A549 (cell line): ENCODE results near the gene COASY. TPM values are rescaled to one million over a fixed set of nuclear protein-coding genes. Genes with fewer than 3 reads are reported as not detected.

Experiments
- ATAC-seq, 2 experiments: fragments of 200-7000 bp in 1 of 2; fragments of >200 bp in 1 of 2; cut with Nextera tagmentation in 1 of 2; cut with Tn5 transposase in 1 of 2; 3 replicates each; pipeline versions ENCODE4 v1.8.0 to v1.9.1; 2018 to 2020; ENCODE audit warnings: mild to moderate bottlenecking in 1 of 2, moderate library complexity in 1 of 2
- CTCF ChIA-PET: fragments of 300-600 bp; sonication (Branson Sonifier 250); formaldehyde crosslinking; extraction: SDS; loops from one replicate; lab custom pipeline; 2021; ENCODE audit warnings: antibody characterized with exemption, inconsistent platforms; lab: Yijun Ruan, JAX
- POLR2A ChIA-PET: fragments of 350-600 bp; formaldehyde crosslinking; extraction: SDS; loops from one replicate; lab custom pipeline; 2021; ENCODE audit warnings: antibody characterized with exemption, inconsistent platforms; lab: Yijun Ruan, JAX
- DNase-seq, 2 experiments: peaks; one replicate each; pipeline versions ENCODE4 v3.0.0 to v3.0.0-alpha.2; 2011 to 2016; ENCODE audit warnings: low read depth in 1 of 2, low spot score in 1 of 2
- FAIRE-seq: peaks from 2 replicates; lab custom pipeline; 2011; peaks lifted over from hg19 to GRCh38; lab: Jason Lieb, UNC
- H3K27ac ChIP-seq, 2 experiments: fragments of >200 bp; sonication (Bioruptor Twin); formaldehyde crosslinking; 3 replicates each; pipeline ENCODE4 v1.5.1; 2016 to 2017
- H3K4me1 ChIP-seq: fragments of >200 bp; sonication (Bioruptor Twin); formaldehyde crosslinking; 3 replicates; pipeline ENCODE4 v1.6.1; 2016
- H3K4me2 ChIP-seq: fragments of >200 bp; sonication (Bioruptor Twin); formaldehyde crosslinking; 3 replicates; pipeline ENCODE4 v1.6.1; 2016
- H3K4me3 ChIP-seq: fragments of >200 bp; sonication (Bioruptor Twin); formaldehyde crosslinking; 3 replicates; pipeline ENCODE4 v1.5.1; 2016
- H3K9me3 ChIP-seq: fragments of >200 bp; sonication (Bioruptor Twin); formaldehyde crosslinking; 3 replicates; pipeline ENCODE4 v1.6.1; 2016
- ATOH8 ChIP-seq: fragments of 250-450 bp; sonication (Bioruptor Pico); IDR thresholded peaks from 2 replicates; pipeline ENCODE4 v1.5.0; 2020; ENCODE audit warnings: low read depth, mild to moderate bottlenecking, moderate library complexity
- BCL3 ChIP-seq: fragments of >200 bp; sonication (Bioruptor Twin); formaldehyde crosslinking; IDR thresholded peaks from 3 replicates; pipeline ENCODE4 v1.6.1; 2016
- CEBPB ChIP-seq, 2 experiments: fragments of >200 bp in 1 of 2; sonication (Bioruptor Twin) in 1 of 2; formaldehyde crosslinking in 1 of 2; IDR thresholded peaks; 2 replicates each; pipeline ENCODE4 v1.6.1; 2012 to 2016
- CHD4 ChIP-seq: fragments of 200-600 bp; sonication (generic); IDR thresholded peaks from 2 replicates; pipeline ENCODE4 v1.6.1; 2016; ENCODE audit warnings: antibody characterized with exemption, mild to moderate bottlenecking, borderline replicate concordance
- EHF ChIP-seq: fragments of 250-450 bp; sonication (Bioruptor Pico); IDR thresholded peaks from 2 replicates; pipeline ENCODE4 v1.5.0; 2020; ENCODE audit warnings: mild to moderate bottlenecking
- EHMT2 ChIP-seq: fragments of 200-600 bp; sonication (generic); IDR thresholded peaks from 2 replicates; pipeline ENCODE4 v1.6.1; 2016; ENCODE audit warnings: antibody characterized with exemption, low read depth, mild to moderate bottlenecking, moderate library complexity
- ESRRA ChIP-seq: fragments of 150-350 bp; IDR thresholded peaks from 2 replicates; pipeline ENCODE4 v1.6.1; 2014; ENCODE audit warnings: mild to moderate bottlenecking, low read length, borderline replicate concordance
- FOSB ChIP-seq: fragments of 250-450 bp; sonication (Bioruptor Pico); IDR thresholded peaks from 2 replicates; pipeline ENCODE4 v1.5.0; 2020; ENCODE audit warnings: mild to moderate bottlenecking, moderate library complexity
- FOXS1 ChIP-seq: fragments of 250-450 bp; sonication (Bioruptor Pico); IDR thresholded peaks from 2 replicates; pipeline ENCODE4 v1.5.0; 2020; ENCODE audit warnings: mild to moderate bottlenecking, moderate library complexity
- HDAC2 ChIP-seq: fragments of 200-600 bp; sonication (generic); IDR thresholded peaks from 2 replicates; pipeline ENCODE4 v1.6.1; 2016
- HES2 ChIP-seq: fragments of >200 bp; sonication (Bioruptor Twin); formaldehyde crosslinking; IDR thresholded peaks from 2 replicates; pipeline ENCODE4 v1.6.1; 2016
- HEYL ChIP-seq: fragments of 250-450 bp; sonication (Bioruptor Pico); IDR thresholded peaks from 2 replicates; pipeline ENCODE4 v1.8.0; 2021; ENCODE audit warnings: mild to moderate bottlenecking, moderate library complexity
- HMGXB4 ChIP-seq: fragments of 250-450 bp; sonication (Bioruptor Pico); IDR thresholded peaks from 2 replicates; pipeline ENCODE4 v1.5.0; 2021; ENCODE audit warnings: mild to moderate bottlenecking, moderate library complexity, borderline replicate concordance
- HOXB13 ChIP-seq: fragments of 250-450 bp; sonication (Bioruptor Pico); IDR thresholded peaks from 2 replicates; pipeline ENCODE4 v1.5.0; 2020; ENCODE audit warnings: low read depth, mild to moderate bottlenecking, moderate library complexity
- HOXB5 ChIP-seq: fragments of 250-450 bp; sonication (Bioruptor Pico); IDR thresholded peaks from 2 replicates; pipeline ENCODE4 v1.5.0; 2020; ENCODE audit warnings: mild to moderate bottlenecking, moderate library complexity
- JUN ChIP-seq, 2 experiments: fragments of >200 bp; sonication (Bioruptor Twin); formaldehyde crosslinking; IDR thresholded peaks; 2 replicates in 1 of 2; 3 replicates in 1 of 2; pipeline ENCODE4 v1.6.1; 2016 to 2017
- MAZ ChIP-seq: fragments of 150-350 bp; IDR thresholded peaks from 2 replicates; pipeline ENCODE4 v1.6.1; 2014; ENCODE audit warnings: antibody characterized with exemption, low read depth, low read length, borderline replicate concordance
- NPAS2 ChIP-seq: fragments of 250-450 bp; sonication (Bioruptor Pico); IDR thresholded peaks from 2 replicates; pipeline ENCODE4 v1.8.0; 2022; ENCODE audit warnings: mild to moderate bottlenecking, moderate library complexity, borderline replicate concordance
- PHF8 ChIP-seq: fragments of 200-600 bp; sonication (generic); IDR thresholded peaks from 2 replicates; pipeline ENCODE4 v1.6.1; 2016; ENCODE audit warnings: low read depth, mild to moderate bottlenecking, antibody characterized with exemption, moderate library complexity, borderline replicate concordance
- RNF2 ChIP-seq: fragments of 200-600 bp; sonication (generic); IDR thresholded peaks from 2 replicates; pipeline ENCODE4 v1.6.1; 2016; ENCODE audit warnings: low read depth, mild to moderate bottlenecking, antibody characterized with exemption, moderate library complexity, borderline replicate concordance
- SMC3 ChIP-seq: fragments of >200 bp; sonication (Bioruptor Twin); formaldehyde crosslinking; IDR thresholded peaks from 3 replicates; pipeline ENCODE4 v1.6.1; 2018; ENCODE audit warnings: inconsistent platforms
- SREBF2 ChIP-seq: fragments of 450-650 bp; IDR thresholded peaks from 2 replicates; pipeline ENCODE4 v1.6.1; 2014; ENCODE audit warnings: mild to moderate bottlenecking, moderate library complexity
- TP53 ChIP-seq: fragments of 250-450 bp; sonication (Bioruptor Pico); IDR thresholded peaks from 2 replicates; pipeline ENCODE4 v1.5.0; 2021; ENCODE audit warnings: mild to moderate bottlenecking, moderate library complexity
- USF2 ChIP-seq: fragments of 450-650 bp; IDR thresholded peaks from 2 replicates; pipeline ENCODE4 v1.6.1; 2014; ENCODE audit warnings: antibody characterized with exemption
- ZC3H11A ChIP-seq: fragments of 450-650 bp; IDR thresholded peaks from 2 replicates; pipeline ENCODE4 v1.6.1; 2014; ENCODE audit warnings: antibody characterized with exemption, mild to moderate bottlenecking
- ZFP36 ChIP-seq: fragments of 450-650 bp; IDR thresholded peaks from 2 replicates; pipeline ENCODE4 v1.6.1; 2014; ENCODE audit warnings: borderline replicate concordance; ENCODE audit not compliant: partially characterized antibody
- WGBS: methylation state at CpG from one replicate; pipeline ENCODE4 v1.1.6; 2017; ENCODE audit errors: missing lambda C conversion rate; 5-methylcytosine and 5-hydroxymethylcytosine counted together
- polyA plus RNA-seq, 4 experiments: library from polyadenylated mRNA; depleted of rRNA in 3 of 4; stranded (reverse); fragments of >200 nt; fragmentation: RNase III in 1 of 4; extraction: RNeasy Plus Mini Kit Qiagen cat#74134 plus additional on column Dnase treatment in 1 of 4; gene quantifications; 2 replicates in 3 of 4; 3 replicates in 1 of 4; pipeline ENCODE4 v1.2.3, GENCODE V29; 2011 to 2017

The COASY gene
- polyA plus RNA-seq, 2 of the 4 experiments (the other 2 are of a cell fraction), result 65.4 to 112 TPM

- no peak for TF ChIP-seq HES2
- no peak for TF ChIP-seq PHF8
- no peak for TF ChIP-seq SREBF2
- TF ChIP-seq EHF (CRISPR knock-in tag), result no peak
Measured at GRCh38 chr17:42512246-42512645, 49.7 kb upstream of the COASY start (continued).

GRCh38 chr17:42512733-42513251 is 49.2 kb upstream of the COASY start:
- Histone ChIP-seq H3K27ac (no peak overlapping the region), H3K4me1 (peaks cover 11% of the 10 kb centered on the region), H3K4me2 (no peak overlapping the region), H3K4me3 (no peak overlapping the region), H3K9me3 (no peaks in the 10 kb centered on the region)
- ATAC-seq (no peak), DNase-seq (no peak), FAIRE-seq (no peak)
- TF ChIP-seq FOSB (no peak), USF2 (no peak), BCL3 (no peak), TP53 (CRISPR knock-in tag) (no peak), HDAC2 (no peak), MAZ (no peak), EHMT2 (no peak), HOXB13 (CRISPR knock-in tag) (no peak), CHD4 (no peak), CEBPB (IDR thresholded peaks at IDR 0.05) (no peak), ZFP36 (no peak), ESRRA (no peak), JUN (IDR thresholded peaks at IDR 0.05) (no peak), ZC3H11A (no peak)
- ChIA-PET POLR2A (no interaction called here), CTCF (interaction anchor here (0.9 to 17.8 kb wide), 7 partner anchors 15 to 194 kb away, joined by 3 to 364 read pairs (median 115); partner anchors contain the start of gene CAVIN1)
- 83% methylated on average over 6 of the region's 6 CpGs for WGBS

- 98% methylated on average over 11 of the region's 11 CpGs for WGBS
- H3K9me3 ChIP-seq, result no peaks in the 10 kb centered on the region
- no peak for DNase-seq
- H3K27ac ChIP-seq, result no peak overlapping the region
- CTCF ChIA-PET, result interaction anchor here (1.0 to 17.8 kb wide), 8 partner anchors 14 to 195 kb away, joined by 3 to 364 read pairs (median 62); partner anchors contain the start of genes CAVIN1 and NAGLU
- no peak for ATAC-seq
- peaks cover 20% of the 10 kb centered on the region for H3K4me1 ChIP-seq
- POLR2A ChIA-PET, result no interaction called here
- H3K4me2 ChIP-seq, result no peak overlapping the region
- TF ChIP-seq SMC3 (no peak), ATOH8 (CRISPR knock-in tag) (no peak), ZFP36 (no peak), FOXS1 (no peak), RNF2 (no peak), HEYL (CRISPR knock-in tag) (no peak), HMGXB4 (CRISPR knock-in tag) (no peak), NPAS2 (CRISPR knock-in tag) (no peak), HOXB5 (CRISPR knock-in tag) (no peak), HES2 (no peak)
- FAIRE-seq, result no peak
- H3K4me3 ChIP-seq, result no peak overlapping the region
Measured at GRCh38 chr17:42513686-42514085, 48.3 kb upstream of the COASY start.
